ENCODE data around the gene RGL3. TPM values are rescaled to one million over a fixed set of nuclear protein-coding genes. Genes with fewer than 3 reads are reported as not detected.
"Not testable (repeated sequence)": the region's sequence is repeated elsewhere in the genome, so short reads cannot be mapped to it uniquely, and the experiment has no call there.

The RGL3 gene, protein sequence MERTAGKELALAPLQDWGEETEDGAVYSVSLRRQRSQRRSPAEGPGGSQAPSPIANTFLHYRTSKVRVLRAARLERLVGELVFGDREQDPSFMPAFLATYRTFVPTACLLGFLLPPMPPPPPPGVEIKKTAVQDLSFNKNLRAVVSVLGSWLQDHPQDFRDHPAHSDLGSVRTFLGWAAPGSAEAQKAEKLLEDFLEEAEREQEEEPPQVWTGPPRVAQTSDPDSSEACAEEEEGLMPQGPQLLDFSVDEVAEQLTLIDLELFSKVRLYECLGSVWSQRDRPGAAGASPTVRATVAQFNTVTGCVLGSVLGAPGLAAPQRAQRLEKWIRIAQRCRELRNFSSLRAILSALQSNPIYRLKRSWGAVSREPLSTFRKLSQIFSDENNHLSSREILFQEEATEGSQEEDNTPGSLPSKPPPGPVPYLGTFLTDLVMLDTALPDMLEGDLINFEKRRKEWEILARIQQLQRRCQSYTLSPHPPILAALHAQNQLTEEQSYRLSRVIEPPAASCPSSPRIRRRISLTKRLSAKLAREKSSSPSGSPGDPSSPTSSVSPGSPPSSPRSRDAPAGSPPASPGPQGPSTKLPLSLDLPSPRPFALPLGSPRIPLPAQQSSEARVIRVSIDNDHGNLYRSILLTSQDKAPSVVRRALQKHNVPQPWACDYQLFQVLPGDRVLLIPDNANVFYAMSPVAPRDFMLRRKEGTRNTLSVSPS
- not detected for total RNA-seq

DNA sequence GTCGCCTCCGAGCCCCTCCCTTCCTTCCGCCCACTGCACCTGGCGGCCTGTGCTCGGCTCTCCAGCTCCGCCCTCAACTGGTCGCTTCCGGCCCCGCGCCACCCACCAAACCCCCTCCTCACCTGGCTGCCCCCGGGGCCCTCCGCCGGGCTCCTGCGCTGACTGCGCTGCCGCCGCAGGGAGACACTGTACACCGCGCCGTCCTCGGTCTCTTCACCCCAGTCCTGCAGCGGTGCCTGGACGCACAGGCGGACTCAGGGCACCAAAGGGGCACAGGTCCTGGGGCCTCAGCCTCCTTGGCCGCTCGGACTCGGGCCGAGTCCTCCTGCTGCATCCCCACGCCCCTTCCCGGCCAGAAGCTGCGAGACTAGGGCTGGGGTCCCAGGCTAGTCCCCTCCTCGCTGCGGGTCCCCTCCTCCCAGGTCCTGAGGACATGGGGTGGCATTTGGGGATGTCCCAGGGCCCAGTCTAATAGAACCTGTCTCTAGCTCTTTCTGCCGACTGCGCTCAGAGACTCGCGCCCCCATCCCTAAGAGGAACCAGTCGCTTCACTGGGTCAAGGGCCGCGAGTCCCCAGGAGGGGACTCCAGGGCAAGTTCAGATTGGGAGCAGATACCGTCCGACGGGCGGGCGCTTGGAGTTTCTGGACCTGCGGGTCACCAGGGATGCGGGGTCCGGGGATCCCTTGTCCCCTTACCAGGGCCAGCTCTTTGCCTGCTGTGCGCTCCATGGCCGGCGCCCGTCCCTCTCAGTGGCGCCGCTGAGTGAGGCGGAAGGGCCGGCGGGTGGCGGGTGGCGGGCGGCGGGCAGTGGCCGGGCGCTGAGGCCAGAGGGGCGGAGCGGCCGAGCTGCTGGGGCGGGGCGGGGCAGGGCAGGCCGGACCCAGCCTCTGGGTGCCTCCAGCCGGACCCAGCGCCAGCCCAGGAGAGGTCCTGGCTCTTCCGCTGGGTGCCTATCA lies at the start of gene RGL3:
Gene RGL3 (minus strand): TSS at position 766 of the 958 bp plus-strand sequence. CDS start 36 bp downstream, at position 730.
- POLR2A ChIA-PET = interaction anchor here (0.6 kb wide), 1 partner anchor 11 kb away, joined by 7 read pairs; no protein-coding TSS in a partner anchor
- CTCF ChIA-PET = interaction anchor here (0.6 to 1.7 kb wide), 5 partner anchors 16 to 74 kb away, joined by 3 to 7 read pairs (median 3); partner anchors contain the start of gene ODAD3

DNA sequence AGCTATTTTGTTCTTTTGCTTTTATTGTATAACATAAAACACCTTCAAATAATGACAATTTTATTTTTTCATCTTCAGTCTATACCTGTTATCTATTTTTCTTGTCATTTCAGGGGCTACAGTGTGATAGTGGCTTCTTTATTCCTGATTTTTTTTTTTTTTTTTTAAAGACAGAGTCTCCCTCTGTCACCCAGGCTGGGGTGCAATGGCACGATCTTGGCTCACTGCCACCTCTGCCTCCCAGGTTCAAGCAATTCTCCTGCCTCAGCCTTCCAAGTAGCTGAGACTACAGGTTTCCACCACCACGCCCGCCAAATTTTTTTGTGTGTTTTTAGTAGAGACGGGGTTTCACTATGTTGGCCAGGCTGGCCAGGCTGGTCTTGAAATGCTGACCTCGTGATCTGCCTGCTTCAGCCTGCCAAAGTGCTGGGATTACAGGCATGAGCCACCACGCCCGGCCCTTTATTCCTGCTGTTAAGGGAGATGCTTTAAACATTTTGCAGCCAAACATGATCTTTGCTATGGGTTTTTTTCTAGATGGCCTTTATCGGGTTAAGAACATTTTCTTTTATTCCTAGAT lies 49.2 kb upstream of the RGL3 start:
- POLR2A ChIA-PET = not testable (repeated sequence)
- CTCF ChIA-PET = interaction anchor here (1.9 kb wide), 1 partner anchor 14 kb away, joined by 7 read pairs; no protein-coding TSS in a partner anchor

DNA sequence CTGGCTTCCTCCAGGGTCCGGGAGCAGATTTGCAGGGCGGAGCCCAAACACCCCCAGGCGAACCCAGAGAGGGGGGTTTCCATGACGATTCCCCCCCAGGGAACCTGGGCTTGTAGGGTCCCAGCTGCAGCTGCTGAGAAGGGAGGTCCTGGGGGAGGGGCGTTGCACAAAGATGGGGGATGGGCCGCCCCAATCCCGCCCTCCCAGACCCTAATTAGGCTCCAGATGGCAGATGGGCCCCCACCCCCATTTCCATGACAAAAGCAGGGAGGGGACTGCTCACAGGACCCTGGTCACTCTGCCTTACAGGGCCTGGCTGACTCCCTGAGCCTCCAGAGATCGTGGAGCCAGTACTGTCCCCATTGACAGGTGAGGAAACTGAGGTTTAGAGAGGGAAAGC lies 46.5 kb upstream of the RGL3 start:
- ChIA-PET POLR2A (no interaction called here), CTCF (no interaction called here)

DNA sequence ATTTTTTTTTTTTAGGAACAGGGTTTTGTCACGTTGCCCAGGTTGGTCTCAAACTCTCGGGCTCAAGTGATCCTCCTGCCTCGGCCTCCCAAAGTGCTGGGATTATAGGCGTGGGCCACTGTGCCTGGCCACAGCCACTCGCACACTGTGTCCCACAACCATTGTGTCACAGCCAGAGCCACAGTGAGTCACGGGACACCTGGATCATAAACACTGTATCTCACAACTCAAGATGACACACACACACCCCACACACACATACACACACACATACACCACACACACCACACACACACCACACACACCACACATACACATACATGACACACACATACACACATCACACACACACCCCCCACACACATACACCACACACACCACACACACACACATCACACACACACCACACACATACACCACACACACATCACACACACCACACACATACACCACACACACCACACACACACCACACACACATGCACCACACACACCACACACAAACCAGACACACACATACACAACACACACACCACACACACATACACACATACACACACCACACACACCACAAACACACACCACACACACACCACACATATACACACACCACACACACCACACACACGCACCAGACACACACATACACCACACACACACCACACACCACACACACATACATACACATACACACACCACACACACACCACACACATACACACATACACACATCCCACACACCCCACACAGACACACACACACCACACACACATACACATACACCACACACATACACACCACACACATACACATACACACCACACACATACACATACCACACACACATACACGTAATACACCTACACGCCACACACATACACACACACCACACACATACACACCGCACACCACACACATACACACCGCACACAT lies 45.5 kb upstream of the RGL3 start:
- CTCF ChIA-PET = interaction anchor here (0.6 to 0.7 kb wide), 2 partner anchors 17 to 260 kb away, joined by 3 to 4 read pairs; no protein-coding TSS in a partner anchor

DNA sequence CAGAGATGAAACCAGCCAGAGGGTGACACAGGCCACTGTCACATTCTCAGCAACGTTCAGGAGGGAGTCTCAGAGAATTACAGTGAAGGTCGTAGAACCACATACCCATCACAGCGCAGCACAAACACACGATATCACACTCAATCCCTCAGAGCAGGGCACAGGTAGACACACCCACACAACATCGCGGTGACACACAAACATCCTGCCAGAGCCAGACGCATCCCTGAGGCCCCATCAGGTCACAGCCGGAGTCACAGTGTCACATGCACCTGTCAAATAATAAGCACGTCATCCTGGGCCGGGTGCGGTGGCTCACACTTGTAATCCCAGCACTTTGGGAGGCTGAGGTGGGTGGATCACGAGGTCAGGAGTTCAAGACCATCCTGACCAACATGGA lies 44.3 kb upstream of the RGL3 start:
- ChIA-PET POLR2A (no interaction called here), CTCF (interaction anchor here (0.7 kb wide), 2 partner anchors 41 to 125 kb away, joined by 3 read pairs; no protein-coding TSS in a partner anchor)

More for the DNA sequence above, 45.5 kb upstream of the RGL3 start:
- POLR2A ChIA-PET = no interaction called here

DNA sequence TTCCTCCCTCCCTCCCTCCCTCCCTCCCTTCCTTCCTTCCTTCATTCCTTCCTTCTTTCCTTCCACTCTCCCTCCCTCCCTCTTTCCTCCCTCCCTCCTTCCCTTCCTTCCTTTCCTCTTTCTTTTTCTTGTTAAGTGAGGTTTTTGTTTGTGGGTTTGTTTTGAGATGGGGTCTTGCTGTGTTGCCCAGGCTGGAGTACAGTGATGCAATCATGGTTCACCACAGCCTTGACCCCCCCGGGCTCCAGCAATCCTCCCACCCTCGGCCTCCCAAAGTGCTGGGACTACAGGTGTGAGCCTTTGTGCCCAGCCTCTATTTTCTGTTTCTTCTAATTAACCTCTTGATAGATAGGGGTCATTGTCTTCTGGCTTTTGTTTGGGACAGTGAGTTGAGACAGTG lies 42.3 kb upstream of the RGL3 start:
- ChIA-PET CTCF (no interaction called here), POLR2A (interaction anchor here (0.7 kb wide), 1 partner anchor 191 kb away, joined by 8 read pairs; no protein-coding TSS in a partner anchor)

DNA sequence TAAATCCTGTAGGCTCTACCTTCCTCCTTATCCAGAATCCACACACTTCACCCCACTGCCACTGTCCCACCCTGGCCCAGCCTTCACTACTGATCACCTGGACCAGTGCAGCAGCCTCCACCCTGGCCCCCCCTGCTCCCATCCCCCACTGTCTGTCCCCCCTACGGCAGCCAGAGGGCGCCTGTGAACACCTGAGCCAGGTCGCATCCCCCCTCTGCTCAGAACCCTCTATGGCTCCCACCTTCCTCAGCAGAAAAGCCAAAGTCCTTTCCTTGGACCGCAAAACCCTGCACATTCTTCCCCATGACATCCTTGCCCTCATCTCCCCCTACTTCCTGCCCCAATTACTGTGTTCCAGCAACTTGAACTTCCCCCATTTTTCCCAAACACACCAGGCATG lies 41.1 kb upstream of the RGL3 start:
- CTCF ChIA-PET = no interaction called here

DNA sequence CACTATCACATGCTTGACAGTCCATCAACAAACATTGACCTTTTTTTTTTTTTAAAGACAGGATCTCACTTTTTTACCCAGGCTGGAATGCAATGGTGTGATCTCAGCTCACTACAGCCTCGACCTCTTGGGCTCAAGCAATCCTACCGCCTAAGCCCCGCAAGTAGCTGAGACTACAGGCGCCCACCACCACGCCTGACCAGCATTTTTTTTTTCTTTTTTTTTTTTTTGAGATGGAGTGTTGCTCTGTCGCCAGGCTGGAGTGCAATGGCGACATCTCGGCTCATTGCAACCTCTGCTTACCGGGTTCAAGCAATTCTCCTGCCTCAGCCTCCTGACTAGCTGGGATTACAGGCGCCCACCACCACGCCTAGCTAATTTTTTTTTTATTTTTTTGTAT lies 39.8 kb upstream of the RGL3 start:
- CTCF ChIA-PET = interaction anchor here (0.7 kb wide), 1 partner anchor 37 kb away, joined by 3 read pairs; no protein-coding TSS in a partner anchor
- POLR2A ChIA-PET = not testable (repeated sequence)

More for the DNA sequence above, 41.1 kb upstream of the RGL3 start:
- POLR2A ChIA-PET = no interaction called here

DNA sequence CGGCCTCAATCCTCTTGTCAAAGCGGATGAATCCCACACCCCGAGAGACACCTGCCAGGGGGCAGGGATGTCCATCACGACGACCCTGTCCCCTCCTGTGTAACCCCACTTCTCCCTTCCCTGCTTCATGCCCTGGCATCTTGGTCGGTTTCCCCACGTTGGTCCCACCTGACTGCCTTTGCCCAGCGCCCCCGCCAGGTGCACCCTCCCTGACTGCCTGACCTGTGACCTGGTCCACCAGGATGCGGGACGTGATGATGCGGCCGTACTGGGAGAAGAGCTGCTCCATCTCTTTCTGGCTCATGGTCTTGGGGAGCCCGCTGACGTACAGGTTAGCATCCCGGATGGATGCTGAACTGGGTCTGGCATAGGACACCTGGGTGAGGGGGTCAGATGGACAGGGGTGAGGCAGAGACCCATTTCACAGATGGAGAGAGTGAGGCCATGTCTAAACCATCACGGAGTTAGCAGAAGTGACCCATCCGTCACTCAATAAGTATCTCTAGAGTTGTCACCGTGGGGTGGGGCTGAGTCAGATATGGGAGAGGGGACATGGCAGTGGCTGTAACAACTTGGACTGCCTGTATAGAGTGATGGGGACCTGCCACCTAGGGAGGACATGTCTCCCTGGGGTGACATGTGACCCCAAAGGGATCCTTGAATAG lies 39.3 kb upstream of the RGL3 start:
- POLR2A ChIA-PET = no interaction called here
- CTCF ChIA-PET = interaction anchor here (0.7 kb wide), 1 partner anchor 38 kb away, joined by 3 read pairs; no protein-coding TSS in a partner anchor

DNA sequence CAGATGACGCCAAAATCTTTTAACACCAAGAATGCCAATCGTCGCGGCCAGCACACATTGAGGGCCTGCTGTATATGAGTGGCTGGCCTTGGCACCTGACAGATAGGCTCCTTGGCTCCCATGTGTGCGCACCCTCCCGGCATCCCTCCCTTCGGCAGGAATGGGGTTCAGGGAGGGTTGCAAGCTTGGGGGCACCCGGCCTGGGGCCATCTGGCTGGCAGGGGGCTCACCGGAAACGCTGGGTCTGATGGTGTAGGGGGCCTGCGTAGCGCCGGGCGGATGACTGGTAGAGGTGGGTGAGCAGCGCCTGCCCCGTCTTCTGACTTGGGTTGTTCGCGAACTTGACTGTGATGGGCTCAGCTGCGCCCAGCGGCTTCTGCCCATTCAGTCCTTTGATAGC lies 38.7 kb upstream of the RGL3 start:
- CTCF ChIA-PET = no interaction called here
- POLR2A ChIA-PET = no interaction called here

DNA sequence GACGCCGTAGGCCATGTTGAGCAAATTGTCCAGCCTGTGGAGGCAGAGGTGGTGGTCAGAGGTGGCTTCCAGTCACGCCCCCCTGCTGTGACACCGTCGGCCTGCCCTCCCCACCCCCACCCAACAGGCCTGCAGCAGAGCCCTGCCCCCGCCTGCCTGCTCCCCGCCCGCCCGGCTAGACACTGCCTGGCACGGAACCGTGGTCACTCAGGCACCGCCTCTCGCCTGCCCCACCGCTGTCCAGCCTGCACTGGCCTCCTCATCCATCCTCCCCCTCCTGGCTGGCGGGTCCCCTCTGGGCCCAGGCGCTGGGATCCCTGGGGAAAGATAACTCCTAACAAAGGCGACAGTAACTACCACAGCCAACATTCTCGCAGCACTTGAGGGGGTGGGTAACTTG lies 38.0 kb upstream of the RGL3 start:
- POLR2A ChIA-PET = no interaction called here
- CTCF ChIA-PET = interaction anchor here (0.6 kb wide), 1 partner anchor 316 kb away, joined by 5 read pairs; no protein-coding TSS in a partner anchor

DNA sequence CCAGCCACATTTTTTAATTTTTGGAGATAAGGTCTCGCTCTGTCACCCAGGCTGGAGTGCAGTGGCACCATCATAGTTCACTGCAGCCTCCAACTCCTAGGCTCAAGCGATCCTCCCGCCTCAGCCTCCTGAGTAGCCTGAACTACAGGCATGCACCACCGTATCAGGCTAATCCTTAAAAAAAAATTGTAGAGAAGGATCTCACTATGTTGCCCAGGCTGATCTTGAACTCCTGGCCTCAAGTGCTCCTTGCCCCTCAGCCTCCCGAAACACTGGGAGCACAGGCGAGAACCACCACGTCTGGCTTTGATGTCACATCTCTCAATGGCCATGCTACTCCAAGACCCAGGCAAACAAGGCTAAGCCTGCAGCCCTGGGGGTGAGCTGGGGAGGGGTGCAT lies 37.5 kb upstream of the RGL3 start:
- ChIA-PET CTCF (no interaction called here), POLR2A (no interaction called here)

DNA sequence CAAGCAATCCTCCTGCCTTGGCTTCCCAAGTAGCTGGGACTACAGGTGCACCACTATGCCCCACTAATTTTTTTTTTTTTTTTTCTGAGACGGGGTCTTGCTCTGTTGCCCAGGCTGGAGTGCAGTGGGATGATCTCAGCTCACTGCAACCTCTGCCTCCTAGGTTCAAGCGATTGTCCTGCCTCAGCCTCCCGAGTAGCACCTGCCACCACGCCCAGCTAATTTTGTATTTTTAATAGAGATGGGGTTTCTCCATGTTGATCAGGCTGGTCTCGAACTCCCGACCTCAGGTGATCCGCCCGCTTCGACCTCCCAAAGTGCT lies 36.1 kb upstream of the RGL3 start:
- CTCF ChIA-PET = interaction anchor here (0.6 kb wide), 1 partner anchor 663 kb away, joined by 3 read pairs; no protein-coding TSS in a partner anchor
- POLR2A ChIA-PET = not testable (repeated sequence)

DNA sequence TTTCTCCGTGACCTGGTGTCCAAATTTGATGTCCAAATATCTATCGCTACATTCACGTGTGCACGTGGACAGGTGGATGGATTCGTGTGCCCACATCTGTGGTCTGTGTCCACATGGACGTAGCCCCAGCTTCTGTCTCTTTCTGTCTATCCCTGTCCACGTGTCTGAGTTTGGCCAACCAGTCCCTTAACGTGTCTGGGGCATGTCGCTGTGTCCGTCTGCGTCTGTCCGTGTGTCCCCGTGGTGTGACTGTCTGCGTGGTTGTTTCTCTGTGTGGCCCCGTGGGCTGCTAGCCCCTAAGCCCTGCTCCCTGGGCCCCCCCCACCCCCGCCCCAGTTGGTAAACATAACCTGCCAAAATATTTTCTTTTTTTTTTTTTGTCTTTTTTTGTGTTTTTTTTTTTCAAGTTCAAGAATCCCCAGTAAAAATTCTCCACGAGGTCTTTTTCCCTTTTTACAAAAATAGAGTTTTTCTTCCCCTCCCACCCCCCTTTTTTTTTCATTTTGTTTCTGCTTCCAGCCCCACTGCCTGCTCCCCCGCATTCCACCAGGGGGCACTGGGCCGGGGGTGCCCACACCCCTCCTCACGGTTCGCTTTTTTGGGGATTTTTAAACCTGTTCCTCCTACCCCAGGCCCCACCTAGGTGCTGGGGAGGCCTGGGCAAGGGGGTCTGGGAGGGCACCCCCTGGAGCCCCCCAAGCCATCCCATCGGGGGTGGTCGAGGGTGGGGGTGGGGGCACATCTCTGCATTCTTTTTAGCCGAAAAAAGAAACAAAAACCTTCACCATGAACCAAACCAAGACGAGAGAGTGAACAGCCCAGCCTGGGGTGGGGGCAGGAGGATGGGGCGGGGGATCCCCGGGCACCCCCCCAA lies 34.6 kb upstream of the RGL3 start:
- POLR2A ChIA-PET = no interaction called here
- CTCF ChIA-PET = interaction anchor here (1.1 kb wide), 1 partner anchor 228 kb away, joined by 3 read pairs; no protein-coding TSS in a partner anchor

DNA sequence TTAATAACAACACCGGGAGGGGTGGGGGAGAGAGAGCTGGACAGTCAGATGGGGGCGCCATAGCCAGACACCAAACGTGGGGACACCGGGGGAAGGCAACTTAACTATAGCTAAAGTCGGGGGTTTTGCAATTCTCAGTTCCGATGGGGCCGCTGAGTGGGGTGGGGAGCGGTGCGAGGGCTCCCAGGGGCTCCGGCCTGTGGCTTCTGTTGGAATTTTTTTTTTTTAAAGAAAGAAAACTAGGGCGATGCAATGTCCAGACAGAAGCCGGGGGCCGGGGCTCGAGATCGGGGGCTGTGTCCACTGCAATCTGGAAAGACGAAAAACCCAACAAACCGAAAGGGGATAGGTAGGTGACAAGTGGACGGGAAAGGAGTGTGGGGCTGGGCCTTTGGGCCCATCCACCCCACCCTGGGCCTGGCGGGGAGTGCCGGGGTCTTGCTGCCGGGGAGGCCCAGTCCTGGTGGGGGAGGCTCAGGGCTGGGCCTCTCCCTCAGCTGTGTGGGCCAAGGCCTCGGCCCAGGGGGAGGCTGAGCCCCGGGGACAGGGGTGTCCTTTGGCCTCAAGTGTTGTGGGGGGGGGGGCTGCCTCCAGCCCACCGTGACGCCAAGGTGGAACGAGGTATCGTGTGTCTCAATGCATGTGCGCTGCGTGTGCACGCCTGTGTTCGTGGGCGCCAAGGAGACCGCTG lies 33.7 kb upstream of the RGL3 start:
- POLR2A ChIA-PET = interaction anchor here (1.1 kb wide), 1 partner anchor 30 kb away, joined by 17 read pairs; no protein-coding TSS in a partner anchor
- CTCF ChIA-PET = interaction anchor here (0.7 to 1.2 kb wide), 3 partner anchors 30 to 227 kb away, joined by 3 to 6 read pairs (median 3); no protein-coding TSS in a partner anchor
